Tibial nerve (tissue), 4 donors: ENCODE measurements around the gene NAXE.

Experiments used
- EP300 ChIP-seq, 2 donors: sonication (generic); formaldehyde crosslinking; IDR thresholded peaks; one replicate each; pipeline ENCODE4 v1.6.1; 2017; ENCODE audit warnings: antibody characterized with exemption in 2 of 2, mild to moderate bottlenecking in 1 of 2
- TF ChIP-seq, protein P1 (sequence below), 5 experiments: fragments of 200-600 bp in 3 of 5; fragments of 450-650 bp in 2 of 5; sonication (generic) in 3 of 5; IDR thresholded peaks; one replicate each; pipeline ENCODE4 v1.5.1; 2016 to 2019; ENCODE audit warnings: antibody characterized with exemption in 5 of 5, mild to moderate bottlenecking in 3 of 5, moderate library complexity in 2 of 5

DNA sequence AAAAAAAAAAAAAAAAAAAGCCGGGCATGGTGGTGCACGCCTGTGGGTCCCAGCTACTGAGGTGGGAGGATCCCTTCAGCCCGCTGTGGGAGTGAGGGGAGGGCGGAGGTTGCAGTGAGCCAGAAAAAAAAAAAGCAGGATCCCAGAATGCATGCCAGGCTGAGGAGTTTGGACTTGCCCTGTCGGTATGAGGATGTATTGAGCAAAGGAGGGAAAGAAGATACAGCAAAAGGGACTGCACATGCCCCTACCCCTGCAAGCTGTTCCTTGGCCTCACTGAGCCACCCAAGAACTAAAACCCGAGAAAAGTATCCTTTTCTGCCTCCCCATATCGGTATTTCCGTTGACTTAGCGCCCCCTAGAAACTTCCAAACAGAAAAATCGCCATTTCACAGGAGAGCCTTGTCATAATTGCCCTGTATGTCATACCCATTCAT is 11.0 kb downstream of the NAXE start:
- TF ChIP-seq, protein P1, sequence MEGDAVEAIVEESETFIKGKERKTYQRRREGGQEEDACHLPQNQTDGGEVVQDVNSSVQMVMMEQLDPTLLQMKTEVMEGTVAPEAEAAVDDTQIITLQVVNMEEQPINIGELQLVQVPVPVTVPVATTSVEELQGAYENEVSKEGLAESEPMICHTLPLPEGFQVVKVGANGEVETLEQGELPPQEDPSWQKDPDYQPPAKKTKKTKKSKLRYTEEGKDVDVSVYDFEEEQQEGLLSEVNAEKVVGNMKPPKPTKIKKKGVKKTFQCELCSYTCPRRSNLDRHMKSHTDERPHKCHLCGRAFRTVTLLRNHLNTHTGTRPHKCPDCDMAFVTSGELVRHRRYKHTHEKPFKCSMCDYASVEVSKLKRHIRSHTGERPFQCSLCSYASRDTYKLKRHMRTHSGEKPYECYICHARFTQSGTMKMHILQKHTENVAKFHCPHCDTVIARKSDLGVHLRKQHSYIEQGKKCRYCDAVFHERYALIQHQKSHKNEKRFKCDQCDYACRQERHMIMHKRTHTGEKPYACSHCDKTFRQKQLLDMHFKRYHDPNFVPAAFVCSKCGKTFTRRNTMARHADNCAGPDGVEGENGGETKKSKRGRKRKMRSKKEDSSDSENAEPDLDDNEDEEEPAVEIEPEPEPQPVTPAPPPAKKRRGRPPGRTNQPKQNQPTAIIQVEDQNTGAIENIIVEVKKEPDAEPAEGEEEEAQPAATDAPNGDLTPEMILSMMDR (IDR thresholded peaks at IDR 0.05), result peak in 1 of 5 experiments; percentile 21
- TF ChIP-seq EP300 (IDR thresholded peaks at IDR 0.05), result no peak
